Right ventricle myocardium superior (tissue), 1 donor: Measurements from ENCODE around the gene JAKMIP2. TPM values are rescaled to one million over a fixed set of nuclear protein-coding genes. Genes with fewer than 3 reads are reported as not detected.

Experiments used
- ATAC-seq: fragments of 200-7000 bp; cut with Tn5 transposase; one replicate; pipeline ENCODE4 v1.9.1; 2020; ENCODE audit warnings: mild to moderate bottlenecking; ENCODE audit not compliant: poor library complexity
- DNase-seq: peaks from one replicate; pipeline ENCODE4 v3.0.0-alpha.2; 2020
- intact Hi-C: fragments of 100-400 bp; cut with DNase I; formaldehyde crosslinking; loops from one replicate; pipeline ENCODE4 v1.11.2; 2022
- total RNA-seq: library from RNA; stranded (reverse); fragmentation: NEBNext Ultra II Directional; extraction: Animal tissue kit (Norgen Biotek cat#: 25700); gene quantifications from one replicate; pipeline ENCODE4 v1.2.1, GENCODE V29; 2021
- donor health status: DM: no; HTN: yes; CAD: no; lungs with severe emphysema.

Gene JAKMIP2
- total RNA-seq, 1 donor from 2014 or later: 0.27 TPM

GRCh38 chr5:147673791-147674190, 108.7 kb downstream of the JAKMIP2 start:
- intact Hi-C loops: no loop called here

DNA sequence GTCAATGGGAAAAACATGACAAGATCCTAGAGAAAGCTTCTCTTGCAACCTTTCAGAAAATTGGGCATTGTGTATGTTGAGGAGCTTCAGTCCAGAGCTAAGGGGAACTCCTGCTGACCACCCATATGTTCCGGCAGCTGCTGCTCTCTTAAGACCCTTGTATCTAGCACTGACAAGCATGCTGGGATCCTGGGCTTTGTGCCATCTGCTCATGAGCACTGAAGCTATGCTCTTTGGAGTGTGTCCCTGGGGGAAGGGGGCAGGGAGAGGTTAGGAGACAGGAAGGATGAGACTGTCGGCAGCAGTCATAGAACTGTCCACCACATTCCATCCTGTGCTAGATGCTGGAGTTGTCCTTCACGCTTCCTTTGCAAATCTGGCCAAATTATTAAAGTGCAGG, 109.3 kb downstream of the JAKMIP2 start:
- no peak for DNase-seq
- intact Hi-C loops: no loop called here
- no peak for ATAC-seq

More at GRCh38 chr5:147673791-147674190, 108.7 kb downstream of the JAKMIP2 start:
- no peak for DNase-seq
- no peak for ATAC-seq

DNA sequence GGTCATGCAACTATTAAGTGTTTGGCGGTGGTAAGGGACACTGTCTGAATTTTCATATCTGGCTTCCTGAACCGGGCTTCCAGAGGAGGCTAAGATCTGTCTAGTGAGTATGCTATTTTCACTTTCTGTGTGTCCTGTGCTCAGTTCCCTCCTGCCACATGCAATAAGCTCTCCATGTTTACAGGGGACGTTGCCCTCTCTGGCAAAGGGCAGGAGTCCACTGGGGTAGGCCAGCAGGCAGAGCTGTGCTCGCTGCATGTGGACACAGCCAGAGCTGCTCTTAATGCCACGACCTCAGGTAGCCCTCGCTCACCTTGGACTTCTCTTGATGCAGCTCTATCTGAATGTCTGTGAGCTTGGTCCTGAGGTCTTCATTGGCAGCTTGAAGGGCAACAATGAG, 111.2 kb downstream of the JAKMIP2 start:
- intact Hi-C loops: no loop called here
- ATAC-seq (no peak), DNase-seq (no peak)

- intact Hi-C loops: no loop called here
- DNase-seq (no peak), ATAC-seq (no peak)
Observed at GRCh38 chr5:147670815-147671214, 111.7 kb downstream of the JAKMIP2 start.

GRCh38 chr5:147669169-147669869, 113.2 kb downstream of the JAKMIP2 start:
- intact Hi-C loops: no loop called here
- ATAC-seq (peak; percentile 55), DNase-seq (no peak)

- intact Hi-C loops: no loop called here
- ATAC-seq (no peak), DNase-seq (no peak)
Observed at GRCh38 chr5:147668385-147668784, 114.1 kb downstream of the JAKMIP2 start.

GRCh38 chr5:147667363-147667762, 115.2 kb downstream of the JAKMIP2 start:
- ATAC-seq (no peak), DNase-seq (no peak)
- intact Hi-C loops: no loop called here

DNA sequence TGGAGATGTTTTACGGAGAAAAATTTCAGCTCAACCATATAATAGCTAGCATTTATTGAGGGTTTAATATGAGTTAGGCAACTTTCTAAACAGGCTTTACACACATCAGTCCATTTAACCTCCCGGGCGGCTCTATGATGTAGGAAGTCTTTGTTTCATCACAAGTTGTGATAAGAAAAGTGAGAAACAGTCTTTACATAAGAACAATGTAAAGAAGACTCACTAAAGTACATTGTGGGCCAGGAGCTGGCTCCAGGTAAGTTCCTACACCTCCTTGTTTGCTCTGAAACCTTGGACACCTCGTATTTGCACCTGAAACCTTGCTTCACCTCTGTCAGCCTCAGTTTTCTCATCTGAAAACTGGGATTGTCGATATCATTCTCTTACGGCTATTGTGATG, 116.1 kb downstream of the JAKMIP2 start:
- intact Hi-C loops: no loop called here
- ATAC-seq (no peak), DNase-seq (no peak)

DNA sequence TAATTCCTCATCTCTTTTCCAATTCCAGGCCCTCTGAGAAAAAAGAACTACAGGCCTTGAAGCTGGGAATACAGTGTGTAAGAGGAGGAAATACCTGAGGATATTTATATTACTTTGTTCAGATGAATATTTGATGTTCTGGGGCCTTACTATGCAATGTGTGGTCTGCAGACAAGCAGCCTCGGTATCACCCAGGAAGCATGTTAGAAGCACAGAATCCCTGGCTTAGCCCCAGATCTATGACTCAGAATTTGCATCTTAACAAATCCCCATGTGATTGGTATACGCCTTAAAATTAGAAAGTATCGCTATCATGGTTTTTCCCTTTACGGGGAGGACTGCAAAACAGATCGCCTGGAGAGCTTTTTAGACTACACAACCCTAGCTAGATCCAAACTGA, 121.0 kb downstream of the JAKMIP2 start:
- no peak for ATAC-seq
- intact Hi-C loops: no loop called here
- no peak for DNase-seq

DNA sequence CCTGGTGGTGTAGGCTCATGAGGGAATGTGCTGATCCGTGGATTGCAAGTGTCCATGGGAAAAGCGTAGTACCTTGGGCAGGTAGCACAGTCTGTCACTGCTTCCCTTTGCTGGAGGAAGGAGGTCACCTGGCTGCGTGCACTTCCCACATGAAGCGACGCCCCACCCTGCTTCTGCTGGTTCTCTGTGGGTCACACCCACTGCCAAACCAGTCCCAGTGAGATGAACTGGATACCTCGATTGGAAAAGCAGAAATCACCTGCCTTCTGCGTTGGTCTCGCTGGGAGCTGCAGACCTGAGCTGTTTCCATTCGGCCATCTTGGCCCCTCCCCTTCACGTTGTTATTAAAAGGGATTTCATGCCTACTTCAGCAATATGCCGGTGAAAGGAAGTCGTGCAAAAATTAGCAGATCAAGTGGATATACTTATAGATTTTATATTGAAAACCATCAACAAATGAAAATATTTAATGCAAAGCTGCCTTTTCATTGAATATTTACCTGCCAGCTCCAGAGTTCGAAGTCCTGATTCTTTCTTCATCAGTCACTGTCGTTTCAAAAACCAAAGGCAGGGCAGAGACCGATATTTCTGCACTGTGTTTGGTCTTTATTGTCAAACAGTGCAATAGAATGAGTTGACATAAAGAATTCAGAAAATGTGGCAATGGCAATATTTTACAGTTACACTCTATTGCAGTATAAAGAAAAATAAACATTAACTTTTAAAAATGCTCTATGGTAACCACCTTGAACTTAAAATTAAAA, 123.2 kb downstream of the JAKMIP2 start:
- no peak for DNase-seq
- ATAC-seq: no peak
- intact Hi-C loops: no loop called here

- DNase-seq (no peak), ATAC-seq (no peak)
- intact Hi-C loops: no loop called here
Observed at GRCh38 chr5:147658293-147658932, 124.1 kb downstream of the JAKMIP2 start.

DNA sequence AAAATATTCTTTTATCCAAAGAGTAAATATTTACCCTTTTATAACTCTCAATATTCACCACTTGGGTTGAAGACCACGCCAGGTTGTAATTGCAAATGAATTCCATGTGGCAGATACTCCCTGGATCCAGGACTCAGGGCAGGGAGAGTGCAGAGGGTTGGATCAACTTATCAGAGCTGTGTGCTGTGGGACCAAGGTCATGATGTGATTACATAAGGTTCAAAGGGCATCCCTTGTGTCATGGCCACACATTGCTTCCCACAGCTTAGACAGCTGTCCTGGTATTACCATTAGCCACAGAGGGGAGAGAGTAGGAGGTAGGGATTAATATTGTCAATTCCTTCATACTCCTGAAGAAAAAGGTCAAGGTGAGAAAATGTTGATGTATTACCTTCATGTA, 133.9 kb downstream of the JAKMIP2 start:
- ATAC-seq (no peak), DNase-seq (no peak)
- intact Hi-C loops: no loop called here

DNA sequence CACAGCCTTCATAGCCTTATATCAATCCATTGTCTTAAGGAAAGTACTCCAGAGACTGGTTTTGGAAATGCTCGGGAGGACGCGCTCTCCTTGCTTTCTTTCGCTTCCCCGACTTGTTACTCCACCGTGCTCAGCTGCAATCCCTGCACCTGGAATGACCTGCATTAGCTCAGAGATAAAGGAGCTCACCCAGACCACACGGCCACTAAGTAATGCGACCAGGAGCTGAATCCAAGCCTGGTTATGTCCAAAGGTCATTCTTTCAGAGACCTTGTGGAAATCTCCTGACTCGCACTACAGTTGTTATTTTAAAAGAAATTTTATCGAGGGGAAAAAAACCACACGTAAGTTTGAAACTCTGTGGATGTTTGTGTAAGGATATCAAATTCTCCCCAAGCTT, 137.3 kb downstream of the JAKMIP2 start:
- no peak for ATAC-seq
- DNase-seq: no peak
- intact Hi-C loops: no loop called here

GRCh38 chr5:147644460-147644859, 138.1 kb downstream of the JAKMIP2 start:
- DNase-seq (no peak), ATAC-seq (no peak)
- intact Hi-C loops: no loop called here

GRCh38 chr5:147643142-147643541, 139.4 kb downstream of the JAKMIP2 start:
- intact Hi-C loops: no loop called here
- ATAC-seq: no peak
- no peak for DNase-seq

DNA sequence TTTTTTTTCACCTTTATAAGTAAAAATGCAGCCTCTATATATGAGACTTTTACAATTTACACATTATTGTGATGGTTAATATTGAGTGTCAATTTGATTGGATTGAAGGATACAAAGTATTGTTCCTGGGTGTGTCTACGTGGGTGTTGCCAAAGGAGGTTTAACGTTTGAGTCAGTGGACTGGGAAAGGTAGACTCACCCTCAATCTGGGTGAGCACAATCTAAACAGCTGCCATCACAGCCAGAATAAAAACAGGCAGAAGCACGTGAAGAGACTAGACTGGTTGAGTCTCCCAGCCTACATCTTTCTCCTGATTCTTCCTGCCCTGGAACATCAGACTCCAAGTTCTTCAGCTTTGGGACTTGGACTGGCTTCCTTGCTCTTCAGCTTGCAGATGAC, 139.9 kb downstream of the JAKMIP2 start:
- intact Hi-C loops: no loop called here
- ATAC-seq: no peak
- no peak for DNase-seq

- no peak for DNase-seq
- ATAC-seq: no peak
- intact Hi-C loops: no loop called here
Observed at GRCh38 chr5:147639321-147639720, 143.2 kb downstream of the JAKMIP2 start.

- ATAC-seq (no peak), DNase-seq (no peak)
- intact Hi-C loops: no loop called here
Observed at GRCh38 chr5:147636729-147636984, 145.9 kb downstream of the JAKMIP2 start.

DNA sequence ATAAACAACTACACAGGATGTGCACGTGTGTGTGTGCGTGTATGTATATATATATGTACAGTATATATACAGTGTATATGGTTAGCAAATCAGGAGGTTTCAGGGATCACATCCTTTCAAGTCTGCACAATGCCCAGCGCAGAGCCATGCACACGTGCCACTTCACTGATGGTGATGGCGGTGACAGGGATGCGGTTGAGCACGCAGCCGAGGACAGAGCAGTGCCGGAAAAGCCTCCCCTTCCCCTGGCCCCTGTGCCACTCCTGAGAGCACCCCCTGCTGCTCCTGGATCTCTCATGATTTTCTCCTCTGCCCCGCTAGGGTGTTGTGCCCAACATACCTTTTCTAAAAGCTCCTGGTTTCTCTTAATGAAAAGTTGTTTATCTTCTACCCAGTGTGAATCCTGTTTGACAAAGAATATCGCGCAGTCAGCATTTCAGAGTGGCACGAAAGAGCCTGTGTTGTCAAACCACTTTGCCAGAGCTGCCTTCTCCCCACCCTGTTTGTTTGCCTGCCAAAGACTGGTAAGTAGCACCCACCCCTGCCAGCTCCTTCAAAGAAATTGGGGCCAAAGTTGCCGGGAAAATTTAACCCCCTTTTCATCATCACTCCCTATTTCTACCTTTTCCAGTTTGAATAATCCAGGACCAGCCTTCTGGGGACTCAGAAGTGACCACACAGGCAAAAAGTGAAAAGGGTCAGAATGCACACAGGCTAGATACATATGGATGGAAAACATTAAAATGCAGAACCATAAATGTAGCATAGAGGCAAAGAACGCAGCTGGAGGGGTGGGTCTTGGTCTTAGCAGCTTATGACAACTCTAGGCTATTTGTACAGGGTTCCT, 146.4 kb downstream of the JAKMIP2 start:
- intact Hi-C loops: no loop called here
- no peak for DNase-seq
- ATAC-seq: no peak
